Mesenchymal stem cell (in vitro differentiated cells and primary cell): ENCODE results near the gene EGFR.

Source experiments
- DNase-seq: peaks from one replicate; pipeline ENCODE4 v3.0.0-alpha.2; 2013
- H2AFZ ChIP-seq: one replicate; pipeline ENCODE4 v1.6.1; 2013; ENCODE audit warnings: low read depth, mild to moderate bottlenecking, control low read depth, inconsistent platforms, low read length, moderate library complexity
- H2AK5ac ChIP-seq: 2 replicates; pipeline ENCODE4 v1.6.1; 2013; ENCODE audit warnings: low read length, moderate library complexity, mild to moderate bottlenecking, inconsistent platforms; ENCODE audit not compliant: severe bottlenecking
- H2BK120ac ChIP-seq: one replicate; pipeline ENCODE4 v1.6.1; 2013; ENCODE audit warnings: low read depth, mild to moderate bottlenecking, inconsistent platforms, low read length, moderate library complexity
- H2BK12ac ChIP-seq, 2 experiments: one replicate each; pipeline ENCODE4 v1.6.1; 2013; ENCODE audit warnings: inconsistent platforms in 2 of 2, low read length in 2 of 2, mild to moderate bottlenecking in 2 of 2, moderate library complexity in 2 of 2, control low read depth in 1 of 2
- H2BK15ac ChIP-seq: one replicate; pipeline ENCODE4 v1.6.1; 2013; ENCODE audit warnings: mild to moderate bottlenecking, low read depth, inconsistent platforms; ENCODE audit not compliant: poor library complexity, severe bottlenecking
- H2BK5ac ChIP-seq: 2 replicates; pipeline ENCODE4 v1.6.1; 2013; ENCODE audit warnings: low read depth, mild to moderate bottlenecking, low read length, control low read depth, inconsistent platforms; ENCODE audit not compliant: poor library complexity, severe bottlenecking
- H3K14ac ChIP-seq, 2 experiments: one replicate each; pipeline ENCODE4 v1.6.1; 2013; ENCODE audit warnings: inconsistent platforms in 2 of 2, low read length in 2 of 2, control low read depth in 1 of 2, mild to moderate bottlenecking in 1 of 2, moderate library complexity in 1 of 2
- H3K18ac ChIP-seq, 2 experiments: one replicate each; pipeline ENCODE4 v1.6.1; 2013; ENCODE audit warnings: inconsistent platforms in 2 of 2, low read length in 2 of 2, control low read depth in 1 of 2, low read depth in 1 of 2, mild to moderate bottlenecking in 1 of 2
- H3K23ac ChIP-seq, 2 experiments: one replicate each; pipeline ENCODE4 v1.6.1; 2013; ENCODE audit warnings: inconsistent platforms in 2 of 2, low read length in 2 of 2, mild to moderate bottlenecking in 2 of 2, moderate library complexity in 2 of 2, control low read depth in 1 of 2
- H3K27ac ChIP-seq: 2 replicates; pipeline ENCODE4 v1.5.1; 2013; ENCODE audit warnings: mild to moderate bottlenecking, moderate library complexity, low read length, control low read depth, inconsistent platforms; ENCODE audit not compliant: poor library complexity, severe bottlenecking
- H3K27me3 ChIP-seq, 2 experiments: 2 replicates each; pipeline versions ENCODE4 v1.6.1 to v1.7.0; 2013; ENCODE audit warnings: low read length in 2 of 2, mild to moderate bottlenecking in 2 of 2, moderate library complexity in 2 of 2, control low read depth in 1 of 2, inconsistent platforms in 1 of 2; ENCODE audit not compliant: control insufficient read depth in 1 of 2, insufficient read depth in 1 of 2
- H3K36me3 ChIP-seq, 2 experiments: 2 replicates each; pipeline versions ENCODE4 v1.6.1 to v1.7.0; 2013; ENCODE audit warnings: low read length in 2 of 2, control low read depth in 1 of 2, inconsistent platforms in 1 of 2, low read depth in 1 of 2, mild to moderate bottlenecking in 1 of 2; ENCODE audit not compliant: insufficient read depth in 2 of 2, control insufficient read depth in 1 of 2
- H3K4ac ChIP-seq, 2 experiments: one replicate each; pipeline ENCODE4 v1.6.1; 2013; ENCODE audit warnings: inconsistent platforms in 2 of 2, low read length in 2 of 2, mild to moderate bottlenecking in 2 of 2, moderate library complexity in 2 of 2, control low read depth in 1 of 2, low read depth in 1 of 2
- H3K4me1 ChIP-seq: 2 replicates; pipeline ENCODE4 v1.6.1; 2013; ENCODE audit warnings: low read depth, low read length, control low read depth; ENCODE audit not compliant: control insufficient read depth, insufficient read depth
- H3K4me2 ChIP-seq: 2 replicates; pipeline ENCODE4 v1.6.1; 2013; ENCODE audit warnings: low read length, mild to moderate bottlenecking, inconsistent platforms; ENCODE audit not compliant: poor library complexity, severe bottlenecking
- H3K4me3 ChIP-seq, 2 experiments: 2 replicates each; pipeline versions ENCODE4 v1.5.1 to v1.7.0; 2013; ENCODE audit warnings: low read length in 2 of 2, mild to moderate bottlenecking in 2 of 2, control low read depth in 1 of 2, low read depth in 1 of 2; ENCODE audit not compliant: insufficient read depth in 1 of 2
- H3K79me1 ChIP-seq: replicated peaks from 2 replicates; pipeline ENCODE4 v1.6.1; 2013; ENCODE audit warnings: mild to moderate bottlenecking, control low read depth, low read length, inconsistent platforms; ENCODE audit not compliant: poor library complexity, severe bottlenecking
- H3K9ac ChIP-seq: 2 replicates; pipeline ENCODE4 v1.7.0; 2013; ENCODE audit warnings: mild to moderate bottlenecking, low read length, moderate library complexity
- H3K9me3 ChIP-seq: 2 replicates; pipeline ENCODE4 v1.7.0; 2013; ENCODE audit warnings: mild to moderate bottlenecking, low read length; ENCODE audit not compliant: control insufficient read depth
- H4K8ac ChIP-seq: one replicate; pipeline ENCODE4 v1.6.1; 2013; ENCODE audit warnings: inconsistent platforms, mild to moderate bottlenecking, low read length, moderate library complexity
- H4K91ac ChIP-seq: one replicate; pipeline ENCODE4 v1.6.1; 2013; ENCODE audit warnings: mild to moderate bottlenecking, low read length, inconsistent platforms
- WGBS: methylation state at CpG from one replicate; pipeline ENCODE4 v1.1.7; 2013; ENCODE audit warnings: mixed read lengths; 5-methylcytosine and 5-hydroxymethylcytosine counted together

EGFR gene

DNA sequence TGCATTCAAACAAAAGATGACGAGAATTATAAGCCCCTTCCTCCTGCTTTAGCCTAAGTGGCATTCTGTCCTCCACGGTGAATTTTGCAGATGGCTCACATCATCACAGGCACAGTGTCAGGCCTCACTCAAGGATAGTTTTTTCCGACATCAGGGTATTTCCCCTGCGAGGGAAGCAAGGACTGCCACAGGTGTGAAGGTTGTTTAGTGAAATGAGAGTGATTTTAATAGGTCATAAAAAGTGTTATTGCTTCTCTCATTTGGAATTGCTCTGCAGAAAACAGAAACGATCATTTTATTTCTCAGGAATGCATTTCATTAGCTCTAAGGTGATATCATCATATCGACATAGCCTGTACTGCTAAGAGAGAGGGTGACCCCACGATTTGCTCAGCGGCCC lies 217.7 kb downstream of the EGFR start:
- H3K14ac ChIP-seq, result no peak overlapping the region
- no peak overlapping the region for H3K9ac ChIP-seq
- H3K79me1 ChIP-seq, result no peaks in the 10 kb centered on the region
- no peak for DNase-seq
- no peak overlapping the region for H4K91ac ChIP-seq
- no peak overlapping the region for H3K4ac ChIP-seq
- no peaks in the 10 kb centered on the region for H3K36me3 ChIP-seq
- no peak overlapping the region for H2AFZ ChIP-seq
- no peak overlapping the region for H3K4me2 ChIP-seq
- no peak overlapping the region for H2BK12ac ChIP-seq
- 89% methylated on average over 8 of the region's 8 CpGs for WGBS
- H2BK5ac ChIP-seq, result no peak overlapping the region
- no peak overlapping the region for H2AK5ac ChIP-seq
- H3K18ac ChIP-seq, result no peak overlapping the region
- H3K27ac ChIP-seq, result no peak overlapping the region
- no peak overlapping the region for H4K8ac ChIP-seq
- no peak overlapping the region for H2BK15ac ChIP-seq
- no peak overlapping the region for H2BK120ac ChIP-seq
- H3K27me3 ChIP-seq, result peaks cover 33 to 42% of the 10 kb centered on the region in 2 experiments
- H3K23ac ChIP-seq, result no peak overlapping the region
- H3K4me3 ChIP-seq, result no peak overlapping the region
- H3K9me3 ChIP-seq, result no peaks in the 10 kb centered on the region
- no peaks in the 10 kb centered on the region for H3K4me1 ChIP-seq

DNA sequence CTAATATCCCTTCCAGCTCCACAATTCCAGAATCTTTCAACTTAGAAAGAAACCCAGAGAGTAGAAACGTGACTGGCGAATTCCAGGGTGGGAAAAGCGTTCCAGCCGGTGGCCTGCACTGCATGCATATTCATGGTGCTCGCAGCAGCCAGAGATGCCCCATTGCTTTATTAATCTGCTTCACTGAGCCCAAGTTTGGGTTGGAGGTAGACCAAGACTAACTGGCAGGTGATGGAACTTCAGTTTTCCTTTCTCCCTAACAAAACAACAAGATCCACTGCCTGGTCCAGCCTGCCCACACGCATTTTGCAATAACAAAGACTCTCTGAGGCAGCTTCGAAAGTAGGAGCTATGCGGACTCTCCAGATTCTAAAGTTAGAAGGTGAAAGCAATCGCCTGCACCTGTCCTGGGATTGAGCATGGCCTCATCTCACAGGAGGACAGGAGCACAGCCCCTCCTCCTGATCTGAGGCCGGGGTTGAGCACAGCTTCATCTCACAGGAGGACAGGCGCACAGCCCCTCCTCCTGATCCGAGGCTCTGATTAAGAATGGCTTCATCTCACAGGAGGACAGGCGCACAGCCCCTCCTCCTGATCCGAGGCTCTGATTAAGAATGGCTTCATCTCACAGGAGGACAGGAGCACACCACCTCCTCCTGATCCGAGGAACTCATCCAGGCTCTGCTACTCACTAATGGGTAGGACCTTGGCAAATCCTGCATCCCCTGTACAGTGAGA lies 218.5 kb downstream of the EGFR start:
- DNase-seq, result no peak
- Histone ChIP-seq H2AFZ (no peak overlapping the region), H3K4me2 (no peak overlapping the region), H3K27ac (no peak overlapping the region), H3K79me1 (no peaks in the 10 kb centered on the region), H4K8ac (no peak overlapping the region), H3K36me3 (no peaks in the 10 kb centered on the region), H3K14ac (no peak overlapping the region), H3K18ac (no peak overlapping the region), H2BK120ac (no peak overlapping the region), H3K4ac (no peak overlapping the region), H2BK15ac (no peak overlapping the region), H2AK5ac (no peak overlapping the region), H3K23ac (no peak overlapping the region), H4K91ac (no peak overlapping the region), H3K9me3 (no peaks in the 10 kb centered on the region), H3K27me3 (peaks cover 32 to 35% of the 10 kb centered on the region in 2 experiments), H3K4me1 (no peaks in the 10 kb centered on the region), H3K9ac (no peak overlapping the region), H2BK5ac (no peak overlapping the region), H2BK12ac (no peak overlapping the region), H3K4me3 (no peak overlapping the region)
- WGBS, result 86% methylated on average over 15 of the region's 15 CpGs

DNA sequence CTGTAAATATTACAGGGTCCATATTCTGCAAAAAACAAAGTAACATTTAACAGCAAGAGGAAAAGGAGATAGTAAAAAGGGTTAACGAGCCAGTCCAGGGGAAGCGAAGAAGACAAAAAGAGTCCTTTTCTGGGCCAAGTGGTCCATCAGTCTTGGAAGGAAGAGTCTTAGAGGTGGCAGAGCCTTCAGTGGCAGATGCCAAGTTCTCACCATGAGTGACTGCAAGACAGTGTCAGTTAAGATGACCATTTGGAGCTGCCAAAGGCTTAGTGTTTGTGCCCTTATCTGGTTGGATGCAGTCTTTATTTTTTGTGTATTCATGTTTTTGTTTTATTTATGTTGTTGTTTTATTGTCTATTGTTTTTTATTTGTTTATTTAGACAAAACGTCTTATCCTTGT lies 220.6 kb downstream of the EGFR start:
- H3K79me1 ChIP-seq, result no peaks in the 10 kb centered on the region
- H3K27me3 ChIP-seq, result peaks cover 23 to 28% of the 10 kb centered on the region in 2 experiments
- no peak for DNase-seq
- no peaks in the 10 kb centered on the region for H3K36me3 ChIP-seq
- no peak overlapping the region for H2AK5ac ChIP-seq
- no peak overlapping the region for H2BK5ac ChIP-seq
- H3K4me2 ChIP-seq, result no peak overlapping the region
- no peak overlapping the region for H4K8ac ChIP-seq
- H3K4me1 ChIP-seq, result peaks cover 4% of the 10 kb centered on the region
- H3K9me3 ChIP-seq, result no peaks in the 10 kb centered on the region
- no peak overlapping the region for H3K4ac ChIP-seq
- H3K18ac ChIP-seq, result no peak overlapping the region
- H3K27ac ChIP-seq, result no peak overlapping the region
- H3K23ac ChIP-seq, result no peak overlapping the region
- no peak overlapping the region for H2BK12ac ChIP-seq
- H2BK120ac ChIP-seq, result no peak overlapping the region
- no peak overlapping the region for H3K4me3 ChIP-seq
- H4K91ac ChIP-seq, result no peak overlapping the region
- H2AFZ ChIP-seq, result no peak overlapping the region
- no peak overlapping the region for H3K14ac ChIP-seq
- WGBS, result 93% methylated on average over 3 of the region's 3 CpGs
- no peak overlapping the region for H3K9ac ChIP-seq
- H2BK15ac ChIP-seq, result no peak overlapping the region

DNA sequence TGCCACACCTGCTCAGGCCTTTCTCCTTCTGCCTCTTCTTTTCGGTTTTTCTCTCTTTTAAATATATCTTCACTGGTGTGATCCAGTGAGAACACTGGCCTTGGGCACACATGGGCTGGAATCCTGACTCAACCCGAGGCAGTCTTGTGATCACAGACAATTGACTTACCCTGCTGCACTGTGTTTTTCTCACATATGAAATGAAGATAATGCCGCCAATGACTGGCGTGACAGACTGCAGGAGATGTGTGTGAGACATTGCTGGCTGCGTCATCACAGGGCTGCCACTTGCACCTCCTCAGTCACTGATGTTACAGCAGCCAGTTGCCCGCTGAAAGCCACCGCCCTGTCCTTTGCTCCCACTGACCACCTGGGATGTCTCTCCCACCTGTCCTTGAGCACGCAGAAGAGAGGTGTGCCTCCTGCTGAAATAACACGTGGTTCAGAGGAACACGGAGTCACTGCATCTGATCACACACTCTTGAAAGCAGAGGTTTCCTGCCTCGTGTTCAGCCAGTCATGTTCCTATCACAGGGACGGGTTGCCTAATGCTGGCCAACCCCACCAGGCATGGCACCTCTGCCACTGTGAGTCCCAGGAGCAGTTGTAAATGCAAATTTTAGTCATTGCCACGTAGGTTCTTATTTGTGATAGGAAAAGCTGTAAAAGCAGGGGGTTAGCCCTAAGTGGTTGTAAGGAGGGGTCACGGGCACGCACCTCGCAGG lies 221.8 kb downstream of the EGFR start:
- Histone ChIP-seq H4K8ac (no peak overlapping the region), H4K91ac (no peak overlapping the region), H3K14ac (no peak overlapping the region), H3K36me3 (no peaks in the 10 kb centered on the region), H2BK120ac (no peak overlapping the region), H3K9ac (no peak overlapping the region), H3K23ac (no peak overlapping the region), H2AFZ (no peak overlapping the region), H3K4me1 (peaks cover 11% of the 10 kb centered on the region), H2AK5ac (no peak overlapping the region), H3K9me3 (no peaks in the 10 kb centered on the region), H2BK15ac (no peak overlapping the region), H3K18ac (no peak overlapping the region), H3K4ac (no peak overlapping the region), H3K27ac (no peak overlapping the region), H3K79me1 (no peaks in the 10 kb centered on the region), H3K4me3 (no peak overlapping the region), H2BK5ac (no peak overlapping the region), H3K27me3 (peaks cover 19 to 23% of the 10 kb centered on the region in 2 experiments), H3K4me2 (no peak overlapping the region), H2BK12ac (no peak overlapping the region)
- 91% methylated on average over 16 of the region's 16 CpGs for WGBS
- DNase-seq, result no peak
